GM23338 (cell line): ENCODE results near the gene KATNAL1. TPM values are rescaled to one million over a fixed set of nuclear protein-coding genes. Genes with fewer than 3 reads are reported as not detected.

Source experiments
- ATAC-seq: fragments of 200-7000 bp; cut with Tn5 transposase; 3 replicates; pipeline ENCODE4 v1.9.1; 2020
- DNase-seq: peaks from one replicate; pipeline ENCODE4 v3.0.0-alpha.2; 2015; ENCODE audit warnings: low spot score
- H2AFZ ChIP-seq: fragments of 200-600 bp; sonication (generic); 2 replicates; pipeline ENCODE4 v1.8.0; 2016; ENCODE audit warnings: antibody characterized with exemption, mild to moderate bottlenecking, moderate library complexity
- H3F3A ChIP-seq: fragments of 200-600 bp; sonication (generic); replicated peaks from 2 replicates; pipeline ENCODE4 v1.8.0; 2017; ENCODE audit warnings: antibody characterized with exemption, mixed run types, low read depth
- H3K27ac ChIP-seq: fragments of 200-600 bp; sonication (generic); 2 replicates; pipeline ENCODE4 v1.6.1; 2016; ENCODE audit warnings: low read depth
- H3K27me3 ChIP-seq: fragments of 200-600 bp; sonication (generic); 2 replicates; pipeline ENCODE4 v1.8.0; 2016; ENCODE audit warnings: mild to moderate bottlenecking, mixed run types, moderate library complexity; ENCODE audit not compliant: insufficient read depth
- H3K36me3 ChIP-seq: fragments of 200-600 bp; sonication (generic); 2 replicates; pipeline ENCODE4 v1.8.0; 2016; ENCODE audit warnings: mild to moderate bottlenecking; ENCODE audit not compliant: insufficient read depth
- H3K4me1 ChIP-seq: fragments of 200-600 bp; sonication (generic); 2 replicates; pipeline ENCODE4 v1.8.0; 2016; ENCODE audit warnings: mild to moderate bottlenecking, moderate library complexity; ENCODE audit not compliant: insufficient read depth
- H3K4me2 ChIP-seq: fragments of 200-600 bp; sonication (generic); 2 replicates; pipeline ENCODE4 v1.7.1; 2017; ENCODE audit warnings: mixed run types
- H3K4me3 ChIP-seq: fragments of 200-600 bp; sonication (generic); 2 replicates; pipeline ENCODE4 v1.6.1; 2016; ENCODE audit warnings: mixed run types
- H3K79me2 ChIP-seq: fragments of 200-600 bp; sonication (generic); replicated peaks from 2 replicates; pipeline ENCODE4 v1.8.0; 2017; ENCODE audit warnings: mild to moderate bottlenecking; ENCODE audit not compliant: insufficient read depth
- H3K9me2 ChIP-seq: fragments of 200-600 bp; sonication (generic); 2 replicates; pipeline ENCODE4 v1.8.0; 2017; ENCODE audit not compliant: insufficient read depth
- H4K20me1 ChIP-seq: fragments of 200-600 bp; sonication (generic); replicated peaks from 2 replicates; pipeline ENCODE4 v1.8.0; 2017; ENCODE audit warnings: mild to moderate bottlenecking; ENCODE audit not compliant: insufficient read depth
- H3K27ac Mint-ChIP-seq: 2 replicates; pipeline ENCODE4 v1.8.0; 2020; ENCODE audit warnings: inconsistent platforms, mild to moderate bottlenecking, moderate library complexity, mixed read lengths
- H3K27me3 Mint-ChIP-seq: 3 replicates; pipeline ENCODE4 v1.8.0; 2022; ENCODE audit warnings: low read depth, mild to moderate bottlenecking, moderate library complexity, mixed read lengths, inconsistent platforms; ENCODE audit not compliant: insufficient read depth, poor library complexity
- H3K36me3 Mint-ChIP-seq: 3 replicates; pipeline ENCODE4 v1.8.0; 2021; ENCODE audit warnings: low read depth, mild to moderate bottlenecking, inconsistent platforms, moderate library complexity, mixed read lengths
- H3K4me1 Mint-ChIP-seq: 3 replicates; pipeline ENCODE4 v1.8.0; 2020; ENCODE audit warnings: mild to moderate bottlenecking, inconsistent platforms, mixed read lengths
- H3K4me3 Mint-ChIP-seq: 3 replicates; pipeline ENCODE4 v1.8.0; 2021; ENCODE audit warnings: moderate library complexity, mild to moderate bottlenecking, inconsistent platforms, mixed read lengths
- H3K9me3 Mint-ChIP-seq: 3 replicates; pipeline ENCODE4 v1.8.0; 2020; ENCODE audit warnings: moderate library complexity, mild to moderate bottlenecking, inconsistent platforms, mixed read lengths
- CREB1 ChIP-seq: fragments of 250-450 bp; sonication (Bioruptor Pico); IDR thresholded peaks from 2 replicates; pipeline ENCODE4 v1.5.0; 2020; ENCODE audit warnings: low read depth, mild to moderate bottlenecking, moderate library complexity
- CTCF ChIP-seq, 2 experiments: fragments of 200-600 bp in 1 of 2; sonication (generic) in 1 of 2; conservative IDR thresholded peaks; 2 replicates each; pipeline versions ENCODE4 v1.5.1 to v1.6.1; 2016 to 2017; ENCODE audit warnings: antibody characterized with exemption in 2 of 2, low read depth in 2 of 2, mild to moderate bottlenecking in 2 of 2, moderate library complexity in 1 of 2
- ETS1 ChIP-seq: IDR thresholded peaks from 2 replicates; pipeline ENCODE4 v1.6.1; 2016; ENCODE audit warnings: antibody characterized with exemption
- EZH2 ChIP-seq: fragments of 200-600 bp; sonication (generic); IDR thresholded peaks from one replicate; pipeline ENCODE4 v1.8.0; 2017; ENCODE audit warnings: antibody characterized with exemption, mild to moderate bottlenecking, low read depth; ENCODE audit not compliant: unreplicated experiment
- EZH2phosphoT487 ChIP-seq: fragments of 200-600 bp; sonication (generic); IDR thresholded peaks from one replicate; pipeline ENCODE4 v1.8.1; 2018; ENCODE audit warnings: antibody characterized with exemption; ENCODE audit not compliant: unreplicated experiment
- JUNB ChIP-seq: IDR thresholded peaks from one replicate; pipeline ENCODE4 v1.6.1; 2016; ENCODE audit warnings: antibody characterized with exemption; ENCODE audit not compliant: unreplicated experiment
- NANOG ChIP-seq: IDR thresholded peaks from 2 replicates; pipeline ENCODE4 v1.6.1; 2016; ENCODE audit warnings: antibody characterized with exemption, borderline replicate concordance
- POLR2AphosphoS5 ChIP-seq: IDR thresholded peaks from 2 replicates; pipeline ENCODE4 v1.6.1; 2016; ENCODE audit warnings: antibody characterized with exemption, low read depth
- STAT1 ChIP-seq: IDR thresholded peaks from one replicate; pipeline ENCODE4 v1.6.1; 2016; ENCODE audit warnings: antibody characterized with exemption; ENCODE audit not compliant: unreplicated experiment
- ZNF114 ChIP-seq: fragments of 250-450 bp; sonication (Bioruptor Pico); IDR thresholded peaks from 2 replicates; pipeline ENCODE4 v1.5.0; 2020; ENCODE audit warnings: mild to moderate bottlenecking, moderate library complexity
- ZNF331 ChIP-seq: fragments of 250-450 bp; sonication (Bioruptor Pico); IDR thresholded peaks from 2 replicates; pipeline ENCODE4 v1.5.0; 2020; ENCODE audit warnings: low read depth, mild to moderate bottlenecking, moderate library complexity
- ZNF462 ChIP-seq: fragments of 250-450 bp; sonication (Bioruptor Pico); IDR thresholded peaks from 2 replicates; pipeline ENCODE4 v1.5.0; 2020; ENCODE audit warnings: mild to moderate bottlenecking, moderate library complexity
- polyA plus RNA-seq: library from polyadenylated mRNA; unstranded; fragments of >200 nt; fragmentation: Nextera tagmentation; extraction: Ambion mirVana; gene quantifications from 2 replicates; pipeline ENCODE4 v1.2.1, GENCODE V29; 2016
- total RNA-seq: library from RNA; depleted of rRNA; stranded (reverse); fragments of >200 nt; shearing (Covaris generic); gene quantifications from 2 replicates; pipeline ENCODE4 v1.2.3, GENCODE V29; 2014

The KATNAL1 gene
- total and polyA plus RNA-seq, 2 experiments from 2014 or later: 6.1 to 11.5 TPM

GRCh38 chr13:30212256-30212655 is 95.1 kb downstream of the KATNAL1 start (continued):
- TF ChIP-seq EZH2phosphoT487 (no peak), EZH2 (no peak), POLR2AphosphoS5 (no peak), CREB1 (CRISPR knock-in tag) (no peak), ETS1 (no peak), ZNF331 (CRISPR knock-in tag) (no peak), STAT1 (no peak), CTCF (conservative IDR thresholded peaks at IDR 0.05; ENCODE audit: low read depth in 2 of 2) (no peak), NANOG (no peak), JUNB (no peak), ZNF114 (CRISPR knock-in tag) (no peak)

- no peaks in the 10 kb centered on the region for H3K4me1 ChIP-seq
- DNase-seq: no peak
- no peaks in the 10 kb centered on the region for H3K9me2 ChIP-seq
- peaks cover 8% of the 10 kb centered on the region for H3K4me1 Mint-ChIP-seq
- no peak overlapping the region for H3K4me2 ChIP-seq
- no peaks in the 10 kb centered on the region; the same call in 2 of the 3 replicates for H3K9me3 Mint-ChIP-seq
- no peaks in the 10 kb centered on the region for H4K20me1 ChIP-seq
- H2AFZ ChIP-seq: no peak overlapping the region
- H3K79me2 ChIP-seq: no peaks in the 10 kb centered on the region
- no peak overlapping the region for H3K27ac Mint-ChIP-seq
- ATAC-seq: no peak
- no peak overlapping the region for H3K27ac ChIP-seq
- H3K4me3 Mint-ChIP-seq: no peak overlapping the region
- H3K4me3 ChIP-seq: no peak overlapping the region
- H3K27me3 Mint-ChIP-seq: no peaks in the 10 kb centered on the region
- no peaks in the 10 kb centered on the region for H3K27me3 ChIP-seq
- no peaks in the 10 kb centered on the region; the same call in 1 of the 2 replicates for H3K36me3 ChIP-seq
- peaks cover 21% of the 10 kb centered on the region; the same call in 2 of the 3 replicates for H3K36me3 Mint-ChIP-seq
- no peaks in the 10 kb centered on the region for H3F3A ChIP-seq
- no peak for TF ChIP-seq CREB1 (CRISPR knock-in tag)
- no peak for TF ChIP-seq CTCF (conservative IDR thresholded peaks at IDR 0.05; ENCODE audit: low read depth in 2 of 2)
- TF ChIP-seq ETS1: no peak
- TF ChIP-seq STAT1: no peak
- TF ChIP-seq POLR2AphosphoS5: no peak
- no peak for TF ChIP-seq ZNF331 (CRISPR knock-in tag)
- no peak for TF ChIP-seq EZH2
- no peak for TF ChIP-seq JUNB
- no peak for TF ChIP-seq ZNF462 (CRISPR knock-in tag)
These were observed 95.6 kb downstream of the KATNAL1 start for GRCh38 chr13:30211745-30212144.
